Stomach (tissue), 4 donors: Measurements from ENCODE around the gene ARL6.

Experiments used
- POLR2AphosphoS5 ChIP-seq, 3 donors: sonication (generic); formaldehyde crosslinking; IDR thresholded peaks; one replicate each; pipeline ENCODE4 v1.6.1; 2016; ENCODE audit warnings: antibody characterized with exemption in 3 of 3
- TF ChIP-seq, protein P1 (sequence below), 7 experiments: fragments of 450-650 bp in 4 of 7; fragments of 200-600 bp in 3 of 7; sonication (generic) in 3 of 7; IDR thresholded peaks; one replicate each; pipeline ENCODE4 v1.5.1; 2016 to 2019; ENCODE audit warnings: antibody characterized with exemption in 7 of 7, control low read depth in 2 of 7, mild to moderate bottlenecking in 1 of 7

GRCh38 chr3:97841956-97842355, 77.4 kb downstream of the ARL6 start:
- no peak for TF ChIP-seq POLR2AphosphoS5 (IDR thresholded peaks at IDR 0.05)
- TF ChIP-seq, protein P1, sequence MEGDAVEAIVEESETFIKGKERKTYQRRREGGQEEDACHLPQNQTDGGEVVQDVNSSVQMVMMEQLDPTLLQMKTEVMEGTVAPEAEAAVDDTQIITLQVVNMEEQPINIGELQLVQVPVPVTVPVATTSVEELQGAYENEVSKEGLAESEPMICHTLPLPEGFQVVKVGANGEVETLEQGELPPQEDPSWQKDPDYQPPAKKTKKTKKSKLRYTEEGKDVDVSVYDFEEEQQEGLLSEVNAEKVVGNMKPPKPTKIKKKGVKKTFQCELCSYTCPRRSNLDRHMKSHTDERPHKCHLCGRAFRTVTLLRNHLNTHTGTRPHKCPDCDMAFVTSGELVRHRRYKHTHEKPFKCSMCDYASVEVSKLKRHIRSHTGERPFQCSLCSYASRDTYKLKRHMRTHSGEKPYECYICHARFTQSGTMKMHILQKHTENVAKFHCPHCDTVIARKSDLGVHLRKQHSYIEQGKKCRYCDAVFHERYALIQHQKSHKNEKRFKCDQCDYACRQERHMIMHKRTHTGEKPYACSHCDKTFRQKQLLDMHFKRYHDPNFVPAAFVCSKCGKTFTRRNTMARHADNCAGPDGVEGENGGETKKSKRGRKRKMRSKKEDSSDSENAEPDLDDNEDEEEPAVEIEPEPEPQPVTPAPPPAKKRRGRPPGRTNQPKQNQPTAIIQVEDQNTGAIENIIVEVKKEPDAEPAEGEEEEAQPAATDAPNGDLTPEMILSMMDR (IDR thresholded peaks at IDR 0.05): no peak
